Stimulated activated CD4-positive, alpha-beta T cell treated with anti-CD3 and anti-CD28 coated beads, TNF-alpha, amount 100 ng/mL, for 24 hours (primary cell): Measurements from ENCODE around the gene EMX2.

ENCODE experiments used
- DNase-seq, 3 experiments: peaks; one replicate each; pipeline ENCODE4 v3.0.0-alpha.2; 2020; ENCODE audit warnings: low read depth in 3 of 3

EMX2 gene

DNA sequence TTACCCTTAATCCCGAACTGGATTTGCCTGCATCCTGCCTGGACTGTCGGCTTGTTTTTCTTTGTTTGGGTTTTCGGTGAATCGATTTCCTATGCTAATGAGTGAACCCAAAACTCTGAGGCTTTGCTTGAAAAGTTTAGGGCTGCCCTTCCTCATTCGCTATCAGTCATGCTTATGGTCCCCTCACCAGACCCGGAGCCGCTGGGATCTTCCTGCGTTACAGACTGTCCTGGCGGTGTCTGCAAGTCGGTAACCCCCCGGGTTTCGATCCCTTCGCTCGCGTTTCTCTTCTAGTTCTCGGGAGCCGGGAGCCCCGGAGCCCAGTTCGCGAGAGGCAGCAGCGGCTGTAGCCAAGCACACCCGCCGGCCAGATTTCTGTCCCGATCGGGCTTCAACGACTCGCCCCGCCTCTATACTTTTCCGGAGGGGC lies 2.2 kb downstream of the EMX2 start:
- no peak for DNase-seq

DNA sequence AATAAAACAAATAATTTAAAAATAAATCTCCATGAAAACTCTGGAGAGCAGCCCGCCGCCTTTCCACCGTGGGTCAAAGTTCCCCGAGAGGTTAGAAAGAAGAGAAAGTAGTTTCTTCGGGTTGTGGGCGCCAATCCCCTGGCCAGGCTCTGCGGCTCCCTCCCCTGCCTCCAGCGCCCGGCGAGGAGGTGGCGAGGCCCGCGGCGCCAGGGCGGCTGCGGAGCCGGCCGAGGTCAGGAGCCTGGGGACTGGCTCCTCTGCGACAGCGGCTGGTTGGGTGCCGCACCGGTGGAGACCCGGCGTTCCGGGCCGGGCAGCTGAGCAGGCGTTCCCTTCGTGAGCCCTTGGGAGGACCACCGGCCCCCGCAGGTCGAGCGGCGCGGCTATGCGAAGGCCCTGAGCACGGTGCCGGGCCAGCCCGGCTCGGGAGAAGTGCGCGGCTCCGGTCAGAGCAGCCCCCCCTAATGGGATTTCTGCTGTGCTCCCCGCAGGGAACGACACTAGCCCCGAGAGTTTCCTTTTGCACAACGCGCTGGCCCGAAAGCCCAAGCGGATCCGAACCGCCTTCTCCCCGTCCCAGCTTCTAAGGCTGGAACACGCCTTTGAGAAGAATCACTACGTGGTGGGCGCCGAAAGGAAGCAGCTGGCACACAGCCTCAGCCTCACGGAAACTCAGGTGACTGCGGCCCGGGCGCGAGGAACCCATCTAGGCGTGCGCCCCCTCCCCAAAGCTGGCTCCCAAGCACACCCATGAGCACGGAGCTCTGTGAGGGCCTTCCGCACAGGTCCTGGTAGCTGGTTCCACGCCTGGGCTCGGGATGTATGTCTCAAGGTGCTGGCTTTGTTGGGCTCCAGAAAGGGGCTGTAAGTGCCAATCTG lies 2.8 kb downstream of the EMX2 start:
- DNase-seq = no peak

GRCh38 chr10:117546020-117546580 lies 3.6 kb downstream of the EMX2 start:
- DNase-seq = no peak

- DNase-seq = no peak
These were observed 4.1 kb downstream of the EMX2 start for GRCh38 chr10:117546581-117547015.

- no peak for DNase-seq
These were observed 4.6 kb downstream of the EMX2 start for GRCh38 chr10:117547016-117547715.

- DNase-seq = no peak
These were observed 5.4 kb downstream of the EMX2 start for GRCh38 chr10:117547716-117548668.

- no peak for DNase-seq
These were observed 6.6 kb downstream of the EMX2 start for GRCh38 chr10:117549100-117549585.

DNA sequence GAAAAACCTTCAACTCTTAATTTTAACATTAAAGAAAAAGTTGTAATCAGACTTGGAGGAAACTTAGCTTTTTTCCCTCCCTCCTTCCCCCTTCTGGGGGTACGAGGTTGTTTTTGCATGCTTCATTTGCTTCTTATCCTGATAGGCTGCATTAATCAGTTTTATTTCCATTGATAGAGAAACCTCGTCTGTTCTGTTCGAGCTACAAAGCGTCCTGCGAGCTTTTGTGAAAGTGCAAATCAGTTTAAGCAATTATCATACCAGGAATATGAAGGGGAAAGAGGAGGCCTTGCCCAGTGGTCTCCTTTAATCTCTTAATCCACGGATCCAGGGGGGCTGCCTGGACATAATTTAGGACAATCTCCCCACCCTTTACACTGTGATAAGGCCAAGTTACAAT lies 7.5 kb downstream of the EMX2 start:
- DNase-seq = no peak

DNA sequence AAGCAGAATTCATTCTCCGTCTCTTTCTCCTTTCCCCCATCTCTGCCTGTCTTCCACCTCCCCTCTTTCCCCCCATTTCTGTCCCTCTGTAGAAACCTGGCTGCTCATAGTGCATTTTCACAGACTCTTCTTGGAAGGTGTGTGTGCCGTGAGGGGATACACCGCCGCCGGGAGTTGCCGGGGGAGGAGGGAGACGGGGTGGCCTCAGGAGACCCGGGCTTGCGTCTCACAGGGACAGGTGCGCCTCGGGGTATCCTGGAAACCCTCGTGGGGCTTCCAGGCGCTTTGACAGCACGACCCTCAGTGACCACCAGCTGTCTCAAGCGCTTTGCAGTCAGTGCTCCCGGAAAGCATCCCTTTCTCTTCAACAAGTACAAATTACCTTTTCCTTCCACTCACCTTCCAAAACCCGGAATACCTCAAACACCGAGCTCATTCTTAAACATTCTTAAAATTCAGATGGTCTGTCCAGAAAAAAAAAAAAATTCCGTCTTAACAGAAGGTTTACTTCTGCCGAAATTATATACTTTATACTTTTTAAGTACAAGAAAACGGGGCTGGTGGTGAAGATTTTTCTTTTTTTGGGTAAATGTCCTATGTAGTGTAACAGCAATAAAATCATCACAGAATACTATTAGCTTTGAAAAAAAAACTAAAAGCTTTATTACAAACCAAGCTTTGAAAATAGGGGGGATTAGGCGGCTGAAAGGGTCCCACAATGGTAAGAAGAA lies 8.2 kb downstream of the EMX2 start:
- DNase-seq = no peak

- DNase-seq = no peak
These were observed 9.0 kb downstream of the EMX2 start for GRCh38 chr10:117551330-117552155.

DNA sequence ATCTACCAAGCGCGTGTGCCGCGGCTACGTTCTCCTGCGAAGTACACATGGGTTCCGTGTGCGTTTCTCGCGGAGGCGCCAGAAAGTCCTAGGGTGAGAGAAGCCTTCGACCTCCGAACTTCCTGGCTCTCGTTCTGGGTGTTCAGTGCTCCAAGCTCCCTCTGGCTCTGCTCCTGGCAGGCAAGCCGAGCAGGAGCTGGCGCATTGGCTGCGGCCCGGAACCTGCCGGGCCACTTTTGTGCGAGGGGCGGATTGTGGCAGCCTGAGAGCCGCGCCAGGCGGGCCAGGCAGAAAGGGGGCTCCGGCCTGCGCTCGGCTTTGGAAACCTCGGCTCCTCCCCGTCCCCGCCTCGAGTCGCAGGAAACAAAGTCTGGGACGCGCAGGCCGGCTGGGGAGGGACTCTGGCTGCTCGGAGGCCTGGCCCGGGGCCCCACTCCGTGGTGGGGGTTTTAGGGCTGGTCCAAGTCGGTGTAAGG lies 9.6 kb downstream of the EMX2 start:
- DNase-seq = no peak

DNA sequence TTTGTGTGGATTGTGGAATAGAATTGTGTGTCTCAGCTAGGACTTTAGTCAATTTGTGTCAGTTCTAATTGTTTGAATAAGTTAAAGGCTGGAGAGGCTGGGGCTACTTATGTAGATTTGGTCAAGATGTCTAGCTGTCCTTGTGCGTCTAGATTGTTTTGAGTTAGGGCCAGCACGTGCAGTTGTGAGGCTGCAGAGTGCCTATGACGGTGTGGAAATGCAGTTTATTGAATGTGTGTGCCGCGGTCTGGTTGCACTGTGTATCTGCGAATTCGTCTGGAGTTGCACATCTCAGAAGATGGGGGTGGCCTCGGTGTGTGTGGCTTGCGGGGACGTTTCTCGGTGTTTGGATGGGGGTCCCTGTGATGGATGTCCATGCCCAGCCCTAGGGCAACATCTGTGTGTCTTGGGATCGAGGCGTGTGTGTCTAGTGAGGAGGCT lies 10.2 kb downstream of the EMX2 start:
- no peak for DNase-seq

DNA sequence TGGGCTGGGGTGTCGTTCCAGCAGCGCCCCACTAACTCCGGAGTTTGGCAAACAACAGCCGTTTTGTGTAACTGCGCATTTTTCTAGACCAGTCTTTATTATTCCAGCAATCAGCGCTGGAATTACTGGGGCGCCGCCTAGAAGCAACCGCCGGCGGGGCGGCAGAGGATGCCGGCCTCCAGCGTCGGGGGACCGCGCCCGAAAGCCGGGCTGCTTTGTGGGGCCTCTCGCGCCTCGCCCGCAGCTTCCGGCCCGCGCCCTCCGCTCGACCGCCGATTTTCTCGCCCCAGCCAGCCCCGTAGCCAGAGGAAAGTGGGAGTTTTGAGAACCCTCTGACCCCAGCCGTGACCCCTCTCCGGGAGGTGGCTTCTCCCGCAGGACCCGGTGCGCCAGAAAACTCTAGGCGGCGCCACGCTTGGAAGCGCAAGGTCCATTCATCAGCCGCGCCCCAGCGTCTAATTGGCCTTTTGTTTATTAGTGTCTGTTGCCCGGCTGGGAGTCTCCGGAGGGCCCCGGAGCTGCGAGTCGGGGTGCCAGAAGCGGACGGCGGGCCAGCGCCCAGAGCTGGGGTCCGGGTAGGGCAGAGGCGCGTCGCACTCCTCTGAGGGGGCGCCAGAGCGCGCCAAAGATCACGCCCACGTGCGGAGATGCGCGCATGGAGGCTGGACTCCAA lies 10.7 kb downstream of the EMX2 start:
- no peak for DNase-seq

DNA sequence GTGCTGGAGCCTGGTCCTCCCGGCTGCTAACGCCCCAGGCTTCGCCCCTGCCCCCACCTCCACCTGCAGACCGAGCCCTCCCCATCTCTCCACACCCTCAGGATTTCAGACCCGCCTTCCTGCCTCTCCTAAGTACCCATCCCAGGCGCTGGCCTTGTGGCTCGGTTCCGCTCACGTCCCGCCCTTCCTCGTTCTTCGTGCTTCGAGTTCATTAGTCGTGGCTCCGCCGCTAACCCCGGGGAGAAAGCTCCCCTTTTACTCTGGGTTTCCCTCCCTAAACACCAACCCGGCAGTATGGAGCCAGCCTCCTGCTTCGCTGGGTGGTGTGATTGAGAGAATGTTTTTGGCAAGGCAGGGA lies 11.2 kb downstream of the EMX2 start:
- DNase-seq = no peak

DNA sequence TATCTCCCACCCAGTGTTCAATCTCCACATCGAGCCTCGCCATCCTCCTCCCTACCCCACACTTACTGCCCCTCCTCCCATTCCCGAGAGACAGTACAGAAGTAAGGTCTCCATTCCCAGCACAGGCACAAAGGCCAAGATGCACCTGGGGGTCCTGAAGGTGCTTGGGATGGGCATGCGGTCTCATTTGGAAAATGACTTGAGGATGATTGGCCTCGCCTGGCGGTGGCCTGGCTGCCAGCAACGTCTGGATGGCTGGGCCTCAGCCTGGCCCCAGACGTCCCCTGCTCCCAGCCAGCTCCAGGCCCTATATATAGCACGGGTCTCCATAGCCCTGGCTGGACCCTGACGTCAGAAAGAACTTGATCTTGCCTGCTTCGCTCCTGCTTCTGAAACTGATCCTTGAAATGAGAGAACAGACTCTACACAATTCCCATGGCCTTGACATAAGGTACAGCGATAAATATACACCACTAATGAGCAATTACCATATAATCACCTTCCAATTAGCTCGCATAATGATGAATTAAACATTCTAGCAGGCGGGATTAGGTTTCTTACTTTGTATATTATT lies 11.8 kb downstream of the EMX2 start:
- no peak for DNase-seq

DNA sequence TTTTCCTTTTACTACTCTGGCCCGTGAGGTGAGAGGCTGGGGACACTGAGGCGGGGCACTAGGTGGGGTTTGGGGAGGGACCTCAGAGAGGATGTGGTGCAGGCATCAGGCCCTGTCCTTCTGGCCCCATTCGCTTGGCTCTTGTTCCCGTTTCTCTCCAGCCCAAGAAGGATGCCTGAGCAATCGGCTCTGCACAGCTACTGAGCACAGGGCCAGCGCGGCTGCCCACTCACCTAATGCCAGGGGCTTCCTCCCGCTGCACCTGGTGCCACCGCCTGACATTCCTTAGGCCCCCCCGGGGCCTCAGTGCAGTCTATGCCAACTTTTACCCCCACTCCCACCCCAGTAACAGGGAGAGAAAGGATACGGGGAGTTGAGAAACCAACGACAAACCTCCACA lies 12.5 kb downstream of the EMX2 start:
- no peak for DNase-seq

GRCh38 chr10:117555863-117556262 lies 13.3 kb downstream of the EMX2 start:
- DNase-seq = no peak

DNA sequence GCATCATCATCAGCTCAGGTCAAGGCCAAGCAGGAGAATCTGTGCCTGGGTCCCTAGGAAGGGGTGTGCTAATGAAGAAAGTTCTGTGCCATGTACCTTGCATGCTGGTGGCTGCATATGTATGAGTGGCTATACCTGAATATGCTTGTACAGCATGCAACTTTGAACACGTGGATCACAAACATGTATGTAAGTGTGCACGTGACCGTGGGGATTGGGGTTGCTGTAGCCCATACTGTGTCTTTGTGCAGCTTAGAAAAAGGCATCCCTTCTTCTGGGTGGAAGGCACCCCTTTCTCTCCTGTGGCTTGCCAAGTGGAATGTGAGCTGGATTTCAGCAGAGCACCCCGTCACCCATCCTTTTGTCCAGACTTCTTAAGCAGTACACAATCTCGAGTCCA lies 13.8 kb downstream of the EMX2 start:
- no peak for DNase-seq

- DNase-seq = no peak
These were observed 17.2 kb downstream of the EMX2 start for GRCh38 chr10:117559712-117560111.
